HCT116 (cell line): ENCODE results near the gene PQBP1. TPM values are rescaled to one million over a fixed set of nuclear protein-coding genes. Genes with fewer than 3 reads are reported as not detected.

Source experiments
- ATAC-seq: fragments of 200-7000 bp; cut with Tn5 transposase; 2 replicates; pipeline ENCODE4 v1.9.1; 2020; ENCODE audit warnings: mild to moderate bottlenecking, moderate library complexity
- BruUV-seq: library from RNA; stranded (reverse); fragments of 400-500 nt; replicated peaks from 2 replicates; lab custom pipeline; 2021; lab: Mats Ljungman, UMichigan
- CTCF ChIA-PET: fragments of 300-600 bp; sonication (Branson Sonifier 250); formaldehyde crosslinking; loops from one replicate; lab custom pipeline; 2021; ENCODE audit warnings: antibody characterized with exemption; lab: Charles Lee
- POLR2A ChIA-PET: fragments of 300-600, 350-600 bp; sonication (Branson Sonifier 250); formaldehyde crosslinking; loops from one replicate; lab custom pipeline; 2021; ENCODE audit warnings: antibody characterized with exemption; lab: Charles Lee
- RAD21 ChIA-PET, 2 experiments: fragments of 300-600 bp; sonication (Branson Sonifier 250); formaldehyde crosslinking; loops; one replicate each; lab custom pipeline; 2023; ENCODE audit warnings: low total read pairs in 2 of 2; ENCODE audit not compliant: uncharacterized antibody in 2 of 2, unreplicated experiment in 2 of 2, low non-redundant PET in 1 of 2; lab: Charles Lee
- DNase-seq: peaks from one replicate; pipeline ENCODE4 v3.0.0-alpha.2; 2010; ENCODE audit warnings: low read depth, low spot score
- H2AFZ ChIP-seq: fragments of 200-600 bp; shearing (Covaris generic), sonication (generic); 2 replicates; pipeline ENCODE4 v1.6.1; 2017; ENCODE audit warnings: low read depth, mixed run types, mixed read lengths, antibody characterized with exemption, low read length; ENCODE audit not compliant: poor library complexity, severe bottlenecking
- H3K27ac ChIP-seq: 2 replicates; pipeline ENCODE4 v1.5.1; 2012; ENCODE audit warnings: low read depth, low read length
- H3K27me3 ChIP-seq: fragments of 200-600 bp; sonication (generic); 2 replicates; pipeline ENCODE4 v1.6.1; 2016; ENCODE audit warnings: mixed run types, low read length, mixed read lengths; ENCODE audit not compliant: insufficient read depth
- H3K36me3 ChIP-seq, 2 experiments: fragments of 200-500 bp in 1 of 2; fragments of 200-600 bp in 1 of 2; sonication (Bioruptor generic) in 1 of 2; sonication (generic) in 1 of 2; 2 replicates each; pipeline versions ENCODE4 v1.5.1 to v1.6.1; 2014 to 2016; ENCODE audit warnings: low read length in 2 of 2, inconsistent platforms in 1 of 2, mixed read lengths in 1 of 2, mixed run types in 1 of 2; ENCODE audit not compliant: insufficient read depth in 2 of 2, control insufficient read depth in 1 of 2
- H3K4me1 ChIP-seq, 2 experiments: fragments of 200-600 bp in 1 of 2; sonication (generic) in 1 of 2; 2 replicates each; pipeline versions ENCODE4 v1.5.1 to v1.6.1; 2012 to 2017; ENCODE audit warnings: low read length in 2 of 2, inconsistent platforms in 1 of 2, mild to moderate bottlenecking in 1 of 2, mixed read lengths in 1 of 2, mixed run types in 1 of 2, moderate library complexity in 1 of 2; ENCODE audit not compliant: insufficient read depth in 2 of 2, control insufficient read depth in 1 of 2
- H3K4me2 ChIP-seq: fragments of 200-600 bp; sonication (generic); 2 replicates; pipeline ENCODE4 v1.6.1; 2017; ENCODE audit warnings: mixed run types, low read length, mixed read lengths
- H3K4me3 ChIP-seq, 2 experiments: fragments of 200-600 bp in 1 of 2; sonication (generic) in 1 of 2; replicated peaks in 1 of 2; 2 replicates each; pipeline ENCODE4 v1.5.1; 2011 to 2016; ENCODE audit warnings: low read length in 2 of 2, control low read depth in 1 of 2, low read depth in 1 of 2, mild to moderate bottlenecking in 1 of 2, mixed read lengths in 1 of 2, mixed run types in 1 of 2
- H3K79me2 ChIP-seq: fragments of 200-600 bp; sonication (generic); 2 replicates; pipeline ENCODE4 v1.6.1; 2017; ENCODE audit warnings: mild to moderate bottlenecking, mixed run types, low read length, moderate library complexity, mixed read lengths; ENCODE audit not compliant: insufficient read depth
- H3K9ac ChIP-seq: fragments of 200-600 bp; sonication (generic); 2 replicates; pipeline ENCODE4 v1.6.1; 2016; ENCODE audit warnings: low read length, mixed read lengths
- H3K9me2 ChIP-seq: fragments of 200-600 bp; sonication (generic), shearing (Covaris generic); 2 replicates; pipeline ENCODE4 v1.6.1; 2017; ENCODE audit warnings: mixed run types, mild to moderate bottlenecking, moderate library complexity; ENCODE audit not compliant: insufficient read depth
- H3K9me3 ChIP-seq, 2 experiments: fragments of 200-500 bp in 1 of 2; fragments of 200-600 bp in 1 of 2; sonication (Bioruptor generic) in 1 of 2; sonication (generic) in 1 of 2; 2 replicates each; pipeline ENCODE4 v1.6.1; 2014 to 2017; ENCODE audit warnings: low read length in 2 of 2, mixed read lengths in 2 of 2, inconsistent platforms in 1 of 2, low read depth in 1 of 2, mild to moderate bottlenecking in 1 of 2, mixed run types in 1 of 2, moderate library complexity in 1 of 2; ENCODE audit not compliant: control insufficient read depth in 1 of 2, insufficient read depth in 1 of 2
- H4K20me1 ChIP-seq: fragments of 200-600 bp; sonication (generic), shearing (Covaris generic); 2 replicates; pipeline ENCODE4 v1.6.1; 2017; ENCODE audit warnings: mixed run types, mild to moderate bottlenecking, moderate library complexity; ENCODE audit not compliant: insufficient read depth
- CBX3 ChIP-seq: IDR thresholded peaks from 2 replicates; pipeline ENCODE4 v1.6.1; 2012; ENCODE audit warnings: low read depth
- CTCF ChIP-seq, 3 experiments: fragments of 200-600 bp in 1 of 3; sonication (generic) in 1 of 3; IDR thresholded peaks in 2 of 3; conservative IDR thresholded peaks in 1 of 3; 2 replicates each; pipeline ENCODE4 v1.5.1; 2012 to 2017; ENCODE audit warnings: low read depth in 2 of 3, low read length in 2 of 3, antibody characterized with exemption in 1 of 3, borderline replicate concordance in 1 of 3, control low read depth in 1 of 3, mild to moderate bottlenecking in 1 of 3, mixed read lengths in 1 of 3, mixed run types in 1 of 3, moderate library complexity in 1 of 3; ENCODE audit not compliant: insufficient read depth in 1 of 3
- ELF1 ChIP-seq: IDR thresholded peaks from 2 replicates; pipeline ENCODE4 v1.6.1; 2012; ENCODE audit warnings: low read depth, borderline replicate concordance
- EZH2phosphoT487 ChIP-seq: fragments of 200-600 bp; IDR thresholded peaks from 2 replicates; pipeline ENCODE4 v1.6.1; 2018; ENCODE audit warnings: antibody characterized with exemption, borderline replicate concordance
- MAX ChIP-seq: IDR thresholded peaks from 2 replicates; pipeline ENCODE4 v1.6.1; 2012
- POLR2AphosphoS5 ChIP-seq: IDR thresholded peaks from 2 replicates; pipeline ENCODE4 v1.6.1; 2011; ENCODE audit warnings: mild to moderate bottlenecking, low read depth, low read length, moderate library complexity
- RAD21 ChIP-seq: IDR thresholded peaks from 2 replicates; pipeline ENCODE4 v1.6.1; 2012; ENCODE audit warnings: low read depth, mild to moderate bottlenecking
- SIN3A ChIP-seq: IDR thresholded peaks from 2 replicates; pipeline ENCODE4 v1.6.1; 2012; ENCODE audit warnings: low read depth
- SP1 ChIP-seq: IDR thresholded peaks from 2 replicates; pipeline ENCODE4 v1.6.1; 2012; ENCODE audit warnings: low read depth
- ZBTB33 ChIP-seq: IDR thresholded peaks from 2 replicates; pipeline ENCODE4 v1.6.1; 2011; ENCODE audit warnings: mild to moderate bottlenecking, low read length, moderate library complexity; ENCODE audit not compliant: insufficient replicate concordance; ENCODE audit errors: extremely low read depth
- intact Hi-C: fragments of 100-400 bp; cut with micrococcal nuclease; formaldehyde crosslinking; loops from 2 replicates; pipeline ENCODE4 v1.10.0; 2022
- total RNA-seq: library from RNA; stranded (reverse); gene quantifications from one replicate; pipeline ENCODE4 v1.2.1, GENCODE V29; 2021; ENCODE audit not compliant: unreplicated experiment

Gene PQBP1
- total RNA-seq, 1 experiment from 2014 or later: 67.1 TPM

- H3K4me2 ChIP-seq: peak overlapping the region; percentile 79
- H3K9me2 ChIP-seq: no peaks in the 10 kb centered on the region
- BruUV-seq: TSS peak; percentile 26
- peak overlapping the region; percentile 63 to 69 for H3K4me3 ChIP-seq
- peak; percentile 16; the same call in 1 of the 2 replicates for TF ChIP-seq POLR2AphosphoS5
- peak in 2 of 3 experiments; percentile 82 to 87; a peak in 4 of 6 replicates for TF ChIP-seq CTCF (IDR thresholded peaks at IDR 0.05 in 2 of 3, conservative IDR thresholded peaks at IDR 0.05 in 1 of 3; ENCODE audit: borderline replicate concordance in 1 of 3, insufficient read depth in 1 of 3, low read depth in 2 of 3, low read length in 2 of 3)
- no peak for TF ChIP-seq CBX3
- no peak for TF ChIP-seq SIN3A
- intact Hi-C loops: loop anchor here (2.0 to 5.0 kb wide), 3 partner anchors 39 to 269 kb away; partner anchors contain the start of genes GLOD5 and OTUD5
- DNase-seq: peak; percentile 74
- CTCF ChIA-PET: interaction anchor here (0.7 to 1.0 kb wide), 2 partner anchors 10 to 26 kb away, joined by 3 read pairs; no protein-coding TSS in a partner anchor
- H3K27me3 ChIP-seq: no peaks in the 10 kb centered on the region
- POLR2A ChIA-PET: no interaction called here
- no peak overlapping the region for H2AFZ ChIP-seq
- peak; percentile 69 for ATAC-seq
- H3K4me1 ChIP-seq: peaks cover 5 to 25% of the 10 kb centered on the region in 2 experiments
- H4K20me1 ChIP-seq: no peaks in the 10 kb centered on the region
- RAD21 ChIA-PET: no interaction called here
- peak overlapping the region; percentile 78 for H3K27ac ChIP-seq
- H3K9ac ChIP-seq: peak overlapping the region; percentile 86; the same call in 1 of the 2 replicates
- H3K36me3 ChIP-seq: peaks cover 7 to 12% of the 10 kb centered on the region in 2 experiments; a peak in 3 of 4 replicates
- H3K79me2 ChIP-seq: peaks cover 32% of the 10 kb centered on the region
- no peaks in the 10 kb centered on the region for H3K9me3 ChIP-seq
These were observed 19.6 kb downstream of the PQBP1 start for GRCh38 chrX:48917139-48918001.

GRCh38 chrX:48918301-48918642, 20.5 kb downstream of the PQBP1 start:
- ATAC-seq: peak; percentile 16
- Histone ChIP-seq H3K9me2 (no peaks in the 10 kb centered on the region), H3K4me2 (peak overlapping the region; percentile 79), H3K27me3 (no peaks in the 10 kb centered on the region), H3K9ac (peak overlapping the region; percentile 86), H4K20me1 (no peaks in the 10 kb centered on the region), H3K27ac (peak overlapping the region; percentile 78), H3K79me2 (peaks cover 32% of the 10 kb centered on the region), H3K9me3 (no peaks in the 10 kb centered on the region), H3K4me3 (peak overlapping the region; percentile 63 to 69), H3K4me1 (peaks cover 5 to 19% of the 10 kb centered on the region in 2 experiments; a peak in 2 of 4 replicates), H3K36me3 (peaks cover 7 to 12% of the 10 kb centered on the region in 2 experiments; a peak in 3 of 4 replicates), H2AFZ (no peak overlapping the region)
- ChIA-PET POLR2A (no interaction called here), RAD21 (no interaction called here), CTCF (no interaction called here)
- intact Hi-C loops: loop anchor here (2.0 to 5.0 kb wide), 2 partner anchors 39 to 156 kb away; partner anchors contain the start of genes GLOD5 and OTUD5
- BruUV-seq: no TSS peak
- no peak for DNase-seq
- TF ChIP-seq SP1 (no peak), EZH2phosphoT487 (no peak), CTCF (IDR thresholded peaks at IDR 0.05 in 2 of 3, conservative IDR thresholded peaks at IDR 0.05 in 1 of 3; ENCODE audit: borderline replicate concordance in 1 of 3, insufficient read depth in 1 of 3, low read depth in 2 of 3, low read length in 2 of 3) (no peak), ZBTB33 (no peak), ELF1 (no peak), RAD21 (no peak), MAX (no peak)
